ENCODE measurements around the gene TAPT1.

Gene TAPT1

GRCh38 chr4:16133406-16133805 is 92.9 kb downstream of the TAPT1 start:
- no peak for DNase-seq (ENCODE audit: low spot score)

- DNase-seq (ENCODE audit: low spot score), result no peak
These were observed 95.0 kb downstream of the TAPT1 start for GRCh38 chr4:16131293-16131692.

- DNase-seq (ENCODE audit: low spot score), result no peak
These were observed 96.9 kb downstream of the TAPT1 start for GRCh38 chr4:16129336-16129735.

- DNase-seq (ENCODE audit: low spot score), result no peak
These were observed 99.6 kb downstream of the TAPT1 start for GRCh38 chr4:16126714-16127113.

GRCh38 chr4:16125571-16126445 is 100.5 kb downstream of the TAPT1 start:
- DNase-seq (ENCODE audit: low spot score), result no peak

GRCh38 chr4:16124232-16124631 is 102.0 kb downstream of the TAPT1 start:
- no peak for DNase-seq (ENCODE audit: low spot score)

- DNase-seq (ENCODE audit: low spot score), result no peak
These were observed 102.8 kb downstream of the TAPT1 start for GRCh38 chr4:16123356-16124084.

GRCh38 chr4:16122784-16123183 is 103.5 kb downstream of the TAPT1 start:
- DNase-seq (ENCODE audit: low spot score), result no peak

GRCh38 chr4:16122308-16122711 is 104.0 kb downstream of the TAPT1 start:
- DNase-seq (ENCODE audit: low spot score), result no peak

GRCh38 chr4:16120720-16121119 is 105.6 kb downstream of the TAPT1 start:
- DNase-seq (ENCODE audit: low spot score), result no peak

- no peak for DNase-seq (ENCODE audit: low spot score)
These were observed 106.3 kb downstream of the TAPT1 start for GRCh38 chr4:16119981-16120380.

- no peak for DNase-seq (ENCODE audit: low spot score)
These were observed 108.2 kb downstream of the TAPT1 start for GRCh38 chr4:16118090-16118489.

- DNase-seq (ENCODE audit: low spot score), result no peak
These were observed 109.1 kb downstream of the TAPT1 start for GRCh38 chr4:16117164-16117563.

GRCh38 chr4:16116493-16116990 is 109.7 kb downstream of the TAPT1 start:
- DNase-seq (ENCODE audit: low spot score), result no peak

GRCh38 chr4:16116019-16116418 is 110.3 kb downstream of the TAPT1 start:
- no peak for DNase-seq (ENCODE audit: low spot score)

GRCh38 chr4:16114546-16114945 is 111.7 kb downstream of the TAPT1 start:
- no peak for DNase-seq (ENCODE audit: low spot score)

GRCh38 chr4:16113741-16114140 is 112.5 kb downstream of the TAPT1 start:
- DNase-seq (ENCODE audit: low spot score), result no peak

- no peak for DNase-seq (ENCODE audit: low spot score)
These were observed 114.7 kb downstream of the TAPT1 start for GRCh38 chr4:16111533-16111932.

GRCh38 chr4:16110661-16111290 is 115.5 kb downstream of the TAPT1 start:
- DNase-seq (ENCODE audit: low spot score), result no peak

Measured in globus pallidus (tissue), 1 donor.